LNCAP (cell line): Measurements from ENCODE around the gene KIF9.

Experiments used
- TF ChIP-seq, protein P1 (sequence below): fragments of 450-650 bp; IDR thresholded peaks from 2 replicates; pipeline ENCODE4 v1.5.1; 2017; ENCODE audit warnings: mild to moderate bottlenecking

KIF9 gene

DNA sequence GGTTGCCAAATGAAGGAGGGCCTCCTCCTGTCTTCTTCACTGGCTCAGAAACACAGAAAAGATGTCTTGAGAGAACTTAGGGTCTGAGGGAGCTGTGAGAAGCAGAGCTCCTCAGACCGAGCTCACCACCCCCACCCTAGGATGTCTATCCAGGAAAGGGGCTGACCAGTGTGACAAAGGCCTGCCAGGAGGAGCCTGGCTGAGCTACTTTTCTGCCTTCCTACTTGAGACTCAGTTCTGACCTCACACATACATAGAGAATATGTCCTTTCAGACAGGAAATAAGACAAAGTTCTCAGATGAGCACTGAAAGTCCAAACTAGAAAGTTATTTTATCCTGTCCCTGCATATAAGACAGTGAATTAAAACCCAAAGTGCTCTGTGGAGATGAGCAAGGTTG lies 54.5 kb downstream of the KIF9 start:
- TF ChIP-seq, protein P1, sequence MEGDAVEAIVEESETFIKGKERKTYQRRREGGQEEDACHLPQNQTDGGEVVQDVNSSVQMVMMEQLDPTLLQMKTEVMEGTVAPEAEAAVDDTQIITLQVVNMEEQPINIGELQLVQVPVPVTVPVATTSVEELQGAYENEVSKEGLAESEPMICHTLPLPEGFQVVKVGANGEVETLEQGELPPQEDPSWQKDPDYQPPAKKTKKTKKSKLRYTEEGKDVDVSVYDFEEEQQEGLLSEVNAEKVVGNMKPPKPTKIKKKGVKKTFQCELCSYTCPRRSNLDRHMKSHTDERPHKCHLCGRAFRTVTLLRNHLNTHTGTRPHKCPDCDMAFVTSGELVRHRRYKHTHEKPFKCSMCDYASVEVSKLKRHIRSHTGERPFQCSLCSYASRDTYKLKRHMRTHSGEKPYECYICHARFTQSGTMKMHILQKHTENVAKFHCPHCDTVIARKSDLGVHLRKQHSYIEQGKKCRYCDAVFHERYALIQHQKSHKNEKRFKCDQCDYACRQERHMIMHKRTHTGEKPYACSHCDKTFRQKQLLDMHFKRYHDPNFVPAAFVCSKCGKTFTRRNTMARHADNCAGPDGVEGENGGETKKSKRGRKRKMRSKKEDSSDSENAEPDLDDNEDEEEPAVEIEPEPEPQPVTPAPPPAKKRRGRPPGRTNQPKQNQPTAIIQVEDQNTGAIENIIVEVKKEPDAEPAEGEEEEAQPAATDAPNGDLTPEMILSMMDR: no peak

DNA sequence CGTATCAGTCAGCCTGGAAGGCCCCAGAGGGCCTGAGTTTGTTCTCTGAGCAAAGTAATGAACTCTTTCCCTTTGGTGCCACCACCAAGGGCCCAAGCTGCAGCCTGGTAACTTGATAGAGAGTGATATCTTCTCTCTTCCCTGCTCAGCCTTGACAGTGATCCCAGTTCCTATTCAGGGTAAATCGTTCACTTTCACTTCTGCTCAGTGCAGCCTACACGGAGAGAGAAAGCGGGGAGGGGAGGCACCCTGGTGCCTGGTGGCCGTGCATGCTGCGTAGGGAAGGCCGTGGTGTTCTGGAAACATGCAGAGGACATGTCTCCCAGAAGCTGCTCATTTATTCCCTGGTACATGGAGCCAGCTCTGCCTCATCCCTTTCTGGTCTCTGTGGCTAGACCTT lies 54.9 kb downstream of the KIF9 start:
- TF ChIP-seq, protein P1: no peak

DNA sequence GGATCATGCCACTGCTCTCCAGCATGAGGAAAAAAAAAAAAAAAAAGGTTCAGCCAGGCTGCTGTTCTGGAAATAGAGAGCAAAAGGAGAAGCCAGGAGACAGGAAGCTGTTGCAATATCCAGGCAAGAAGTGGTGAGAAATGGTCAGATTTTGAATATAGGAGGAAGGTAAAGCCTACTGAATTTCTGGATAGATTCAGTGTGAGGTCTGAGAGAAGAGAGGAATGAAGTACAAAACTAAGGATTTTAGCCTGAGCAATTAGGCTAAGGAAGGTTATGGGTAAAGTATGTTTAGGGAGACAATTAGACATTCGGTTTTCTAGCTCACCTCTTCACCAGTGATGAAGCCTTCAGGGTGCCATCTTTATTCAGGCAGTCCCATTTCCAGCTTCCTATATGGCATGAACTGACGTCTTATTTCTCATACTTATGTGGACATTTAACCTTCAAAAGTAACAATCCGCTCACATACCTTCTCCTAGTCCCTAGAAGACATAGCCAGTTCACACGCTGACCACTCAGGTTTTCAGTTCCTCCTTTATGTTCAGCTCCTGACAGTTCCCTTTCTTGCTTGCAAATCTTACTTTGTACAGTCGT lies 57.2 kb downstream of the KIF9 start:
- TF ChIP-seq, protein P1: no peak

DNA sequence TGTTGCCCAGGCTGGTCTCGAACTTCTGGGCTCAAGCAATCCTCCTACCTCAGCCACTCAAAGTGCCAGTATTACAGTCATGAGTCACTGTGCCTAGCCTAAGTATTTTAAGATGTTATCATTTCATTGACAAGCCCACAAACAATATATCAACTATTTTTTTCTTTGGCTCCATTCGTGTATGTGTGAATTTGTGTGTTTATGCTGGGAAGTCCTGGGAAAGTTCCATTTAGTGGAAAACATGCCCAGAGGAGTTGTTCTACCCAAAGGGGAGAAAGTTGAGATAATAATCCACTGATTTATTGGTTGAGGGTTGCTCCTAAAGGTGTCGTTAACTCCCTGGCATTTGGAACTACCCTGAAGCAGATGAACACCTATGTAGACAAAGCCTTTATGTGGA lies 58.8 kb downstream of the KIF9 start:
- TF ChIP-seq, protein P1: no peak

DNA sequence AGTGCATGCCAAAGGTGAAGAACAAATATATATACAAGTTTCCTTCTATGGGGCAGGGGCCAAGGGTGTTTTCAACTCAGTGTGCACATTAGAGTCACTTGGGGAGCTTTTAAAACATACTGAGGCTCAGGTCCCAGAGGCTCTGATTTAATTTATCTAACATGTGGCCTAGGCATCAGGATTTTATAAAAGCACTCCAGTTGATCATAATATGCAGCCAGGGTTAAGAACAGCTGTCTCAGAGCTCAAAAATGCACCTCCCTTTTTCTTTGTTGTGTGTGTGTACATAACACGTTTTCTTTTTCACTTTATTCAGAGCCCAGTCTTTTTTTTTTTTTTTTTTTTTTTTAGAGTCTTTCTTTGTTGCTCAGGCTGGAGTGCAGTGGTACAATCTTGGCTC lies 60.8 kb downstream of the KIF9 start:
- TF ChIP-seq, protein P1: no peak

DNA sequence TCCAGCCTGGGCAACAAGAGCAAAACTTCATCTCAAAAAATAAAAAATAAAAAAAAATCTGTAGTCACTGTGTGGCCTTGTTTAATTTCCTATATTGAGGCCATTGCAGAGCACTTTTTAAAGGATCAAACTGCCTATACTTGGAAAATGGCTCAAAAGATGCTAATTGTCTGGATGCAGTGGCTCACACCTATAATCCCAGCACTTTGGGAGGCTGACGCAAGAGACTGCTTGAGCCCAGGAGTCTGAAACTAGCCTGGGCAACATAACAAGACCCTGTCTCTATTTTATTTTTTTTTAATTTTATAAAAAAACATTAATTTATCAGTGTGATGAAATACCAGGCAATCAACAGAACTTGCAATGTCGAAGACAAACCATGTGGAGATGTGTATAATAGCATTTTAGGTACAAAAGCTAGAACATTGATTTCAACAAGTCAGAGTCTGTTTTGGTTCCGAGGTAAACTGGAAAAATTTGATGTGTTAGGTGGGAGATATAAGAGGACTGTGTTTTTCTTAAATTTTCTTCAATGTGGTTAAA lies 71.7 kb downstream of the KIF9 start:
- TF ChIP-seq, protein P1: no peak

DNA sequence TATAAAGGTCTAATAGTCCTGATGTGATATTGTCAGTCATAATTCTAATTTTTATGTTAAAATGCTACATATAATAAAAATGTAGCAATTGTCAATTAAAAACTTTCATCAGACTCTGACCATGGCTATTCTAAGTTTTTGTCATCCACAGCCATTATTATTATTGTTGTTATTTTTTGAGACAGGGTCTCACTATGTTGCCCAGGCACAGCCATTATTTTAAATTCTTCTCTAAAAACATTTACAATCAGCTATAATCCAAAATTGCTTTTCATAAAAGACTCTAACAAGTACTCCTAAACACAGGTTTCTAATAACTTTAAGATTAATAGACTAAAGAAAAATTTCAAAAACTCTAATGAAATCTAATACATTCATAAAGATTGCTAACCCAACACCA lies 77.7 kb downstream of the KIF9 start:
- TF ChIP-seq, protein P1: no peak

DNA sequence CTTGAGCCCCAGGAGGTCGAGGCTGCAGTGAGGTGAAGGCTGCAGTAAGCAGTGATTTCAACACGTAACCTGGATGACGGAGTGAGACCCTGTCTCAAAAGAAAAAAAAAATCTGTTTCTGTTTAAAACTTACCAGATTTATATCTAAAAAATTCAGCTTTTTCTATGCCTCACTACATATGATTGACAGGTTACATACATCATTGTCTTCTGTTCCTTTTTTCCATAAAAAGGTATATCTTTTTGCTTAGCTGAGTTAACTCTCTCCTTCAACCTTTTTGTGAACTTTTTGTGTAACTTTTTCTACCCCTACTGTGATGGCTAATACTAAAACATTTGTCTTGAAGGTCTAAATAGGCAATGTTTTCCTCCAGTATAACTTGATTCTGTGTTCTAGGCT lies 80.1 kb downstream of the KIF9 start:
- TF ChIP-seq, protein P1: no peak
